GM12878 (cell line): ENCODE data around the gene MYH7. TPM values are rescaled to one million over a fixed set of nuclear protein-coding genes. Genes with fewer than 3 reads are reported as not detected.

Source experiments
- ATAC-seq: fragments of 200-7000 bp; cut with Tn5 transposase; 3 replicates; pipeline ENCODE4 v1.9.1; 2020; ENCODE audit warnings: mild to moderate bottlenecking, moderate library complexity
- BruUV-seq: library from RNA; stranded (reverse); fragments of 400-500 nt; replicated peaks from 2 replicates; lab custom pipeline; 2021; lab: Mats Ljungman, UMichigan
- CTCF ChIA-PET: fragments of 300-600 bp; sonication (Branson Sonifier 250); formaldehyde crosslinking; extraction: SDS; loops from one replicate; lab custom pipeline; 2021; ENCODE audit warnings: inconsistent platforms; lab: Yijun Ruan, JAX
- POLR2A ChIA-PET: fragments of 350-600 bp; formaldehyde crosslinking; extraction: SDS; loops from one replicate; lab custom pipeline; 2021; ENCODE audit warnings: inconsistent platforms; lab: Charles Lee
- RAD21 ChIA-PET: fragments of 300-600 bp; sonication (Branson Sonifier 250); formaldehyde crosslinking; loops from one replicate; lab custom pipeline; 2023; ENCODE audit warnings: antibody characterized with exemption; ENCODE audit not compliant: unreplicated experiment; lab: Charles Lee
- SMC1A ChIA-PET: fragments of 300-600 bp; sonication (Branson Sonifier 250); formaldehyde crosslinking; loops from one replicate; lab custom pipeline; 2023; ENCODE audit not compliant: unreplicated experiment, uncharacterized antibody; lab: Charles Lee
- DNase-seq: peaks from one replicate; pipeline ENCODE4 v3.0.0-alpha.2; 2011; ENCODE audit warnings: low read depth, low spot score
- FAIRE-seq: peaks from 3 replicates; lab custom pipeline; 2011; peaks lifted over from hg19 to GRCh38; lab: Jason Lieb, UNC
- H2AFZ ChIP-seq: 2 replicates; pipeline ENCODE4 v1.6.0; 2011; ENCODE audit warnings: low read depth, low read length, control low read depth; ENCODE audit not compliant: control insufficient read depth
- H3K27ac ChIP-seq: 2 replicates; pipeline ENCODE4 v1.5.1; 2011; ENCODE audit warnings: control low read depth; ENCODE audit not compliant: control insufficient read depth, insufficient read depth
- H3K27me3 ChIP-seq, 2 experiments: replicated peaks in 1 of 2; 2 replicates each; pipeline versions ENCODE4 v1.6.0 to v1.6.1; 2011; ENCODE audit warnings: low read length in 1 of 2; ENCODE audit not compliant: control insufficient read depth in 2 of 2, insufficient read depth in 2 of 2
- H3K36me3 ChIP-seq, 2 experiments: 2 replicates each; pipeline ENCODE4 v1.5.1; 2011; ENCODE audit warnings: low read length in 1 of 2; ENCODE audit not compliant: control insufficient read depth in 2 of 2, insufficient read depth in 2 of 2
- H3K4me1 ChIP-seq: 2 replicates; pipeline ENCODE4 v1.6.1; 2011; ENCODE audit warnings: mild to moderate bottlenecking, low read length, moderate library complexity, mixed read lengths; ENCODE audit not compliant: control insufficient read depth, insufficient read depth
- H3K4me2 ChIP-seq: 2 replicates; pipeline ENCODE4 v1.6.0; 2011; ENCODE audit warnings: control low read depth; ENCODE audit not compliant: control insufficient read depth, insufficient read depth
- H3K4me3 ChIP-seq: fragments of 200-600 bp; sonication (generic); 2 replicates; pipeline ENCODE4 v1.5.1; 2016
- H3K79me2 ChIP-seq: 2 replicates; pipeline ENCODE4 v1.6.0; 2011; ENCODE audit warnings: low read length; ENCODE audit not compliant: control insufficient read depth, insufficient read depth
- H3K9ac ChIP-seq: 2 replicates; pipeline ENCODE4 v1.8.0; 2011; ENCODE audit warnings: low read length, control low read depth, mixed read lengths; ENCODE audit not compliant: control insufficient read depth, insufficient read depth
- H3K9me3 ChIP-seq: replicated peaks from 3 replicates; pipeline ENCODE4 v1.5.1; 2011; ENCODE audit warnings: mild to moderate bottlenecking, low read length; ENCODE audit not compliant: control insufficient read depth, insufficient read depth
- H4K20me1 ChIP-seq: 2 replicates; pipeline ENCODE4 v1.6.0; 2011; ENCODE audit not compliant: control insufficient read depth, insufficient read depth
- BMI1 ChIP-seq: fragments of 450-650 bp; IDR thresholded peaks from 2 replicates; pipeline ENCODE4 v1.6.1; 2016; ENCODE audit warnings: mild to moderate bottlenecking, moderate library complexity, borderline replicate concordance
- CHD4 ChIP-seq: fragments of 200-600 bp; sonication (generic); IDR thresholded peaks from 2 replicates; pipeline ENCODE4 v1.6.1; 2016; ENCODE audit warnings: mild to moderate bottlenecking
- EZH2 ChIP-seq: IDR thresholded peaks from 2 replicates; pipeline ENCODE4 v1.6.1; 2012; ENCODE audit warnings: low read depth, mild to moderate bottlenecking, control low read depth, inconsistent platforms, low read length, borderline replicate concordance; ENCODE audit not compliant: control insufficient read depth
- HDAC6 ChIP-seq: fragments of 200-600 bp; sonication (generic); IDR thresholded peaks from one replicate; pipeline ENCODE4 v1.8.0; 2017; ENCODE audit warnings: antibody characterized with exemption; ENCODE audit not compliant: unreplicated experiment
- KAT2A ChIP-seq: conservative IDR thresholded peaks from 2 replicates; pipeline ENCODE4 v1.6.1; 2011; ENCODE audit warnings: low read depth, low read length; ENCODE audit not compliant: control insufficient read depth
- NFIC ChIP-seq: IDR thresholded peaks from 2 replicates; pipeline ENCODE4 v1.6.1; 2012; ENCODE audit warnings: low read depth, mild to moderate bottlenecking, inconsistent platforms, low read length, moderate library complexity
- PAX5 ChIP-seq: IDR thresholded peaks from 2 replicates; pipeline ENCODE4 v1.6.1; 2011; ENCODE audit warnings: low read depth, low read length, borderline replicate concordance
- POLR2AphosphoS2 ChIP-seq: IDR thresholded peaks from 2 replicates; pipeline ENCODE4 v1.6.1; 2011; ENCODE audit warnings: low read depth, mild to moderate bottlenecking, low read length, improper control_type of control experiment, moderate library complexity
- SMAD5 ChIP-seq: IDR thresholded peaks from 2 replicates; pipeline ENCODE4 v1.6.1; 2016; ENCODE audit warnings: antibody characterized with exemption, low read depth
- ZBED1 ChIP-seq: IDR thresholded peaks from 2 replicates; pipeline ENCODE4 v1.6.1; 2016; ENCODE audit warnings: borderline replicate concordance
- WGBS: methylation state at CpG from one replicate; pipeline ENCODE4 v1.1.6; 2016; ENCODE audit warnings: low lambda C conversion rate; ENCODE audit not compliant: insufficient replicate concordance, insufficient coverage; ENCODE audit errors: missing lambda C conversion rate; 5-methylcytosine and 5-hydroxymethylcytosine counted together
- in situ Hi-C: fragments of 300-500 bp; cut with MboI; formaldehyde crosslinking; loops from 9 replicates; pipeline ENCODE4 v1.14.3; 2018; ENCODE audit warnings: mixed read lengths
- intact Hi-C: fragments of 100-400 bp; cut with micrococcal nuclease; formaldehyde crosslinking; loops from one replicate; pipeline ENCODE4 v1.14.2; 2022; ENCODE audit not compliant: unreplicated experiment
- polyA plus RNA-seq, 11 experiments: library from polyadenylated mRNA; depleted of rRNA in 4 of 11; unstranded in 6 of 11; stranded (reverse) in 5 of 11; fragments of >200 nt; fragmentation: Nextera tagmentation in 4 of 11; fragmentation: Illumina TruSeq in 1 of 11; extraction: Ambion mirVana in 4 of 11; extraction: Trizol in 1 of 11; gene quantifications; 1 replicate in 1 of 11; 2 replicates in 10 of 11; pipeline versions ENCODE4 v1.2.1 to v1.2.3, GENCODE V29; 2011 to 2016; ENCODE audit warnings: inconsistent platforms in 2 of 11, missing spikeins in 2 of 11, low read depth in 1 of 11
- total RNA-seq, 4 experiments: library from RNA; depleted of rRNA in 3 of 4; stranded (reverse); fragments of >200 nt in 3 of 4; fragmentation: Illumina TruSeq in 1 of 4; extraction: Trizol in 1 of 4; gene quantifications; 2 replicates each; pipeline versions ENCODE4 v1.2.1 to v1.2.3, GENCODE V29; 2013 to 2021
- TF ChIP-seq, protein P1 (sequence below): fragments of 450-650 bp; IDR thresholded peaks from 2 replicates; pipeline ENCODE4 v1.6.1; 2017; ENCODE audit warnings: borderline replicate concordance
- TF ChIP-seq, protein P2 (sequence below): fragments of 450-650 bp; conservative IDR thresholded peaks from 2 replicates; pipeline ENCODE4 v1.6.1; 2017; ENCODE audit warnings: mild to moderate bottlenecking, moderate library complexity
- TF ChIP-seq, protein P3 (sequence below): fragments of 450-650 bp; formaldehyde crosslinking; IDR thresholded peaks from 2 replicates; pipeline ENCODE4 v1.4.0; 2020; ENCODE audit warnings: mild to moderate bottlenecking, moderate library complexity
- TF ChIP-seq, protein P4 (sequence below): fragments of 450-650 bp; IDR thresholded peaks from 2 replicates; pipeline ENCODE4 v1.6.1; 2017; ENCODE audit warnings: mild to moderate bottlenecking, moderate library complexity

The MYH7 gene
- total and polyA plus RNA-seq, 10 of the 15 experiments (the other 5 are each of a cell fraction or from before 2014, with no cell fraction given) = 0.04 to 0.10 (median 0.05) TPM; not detected in 4

DNA sequence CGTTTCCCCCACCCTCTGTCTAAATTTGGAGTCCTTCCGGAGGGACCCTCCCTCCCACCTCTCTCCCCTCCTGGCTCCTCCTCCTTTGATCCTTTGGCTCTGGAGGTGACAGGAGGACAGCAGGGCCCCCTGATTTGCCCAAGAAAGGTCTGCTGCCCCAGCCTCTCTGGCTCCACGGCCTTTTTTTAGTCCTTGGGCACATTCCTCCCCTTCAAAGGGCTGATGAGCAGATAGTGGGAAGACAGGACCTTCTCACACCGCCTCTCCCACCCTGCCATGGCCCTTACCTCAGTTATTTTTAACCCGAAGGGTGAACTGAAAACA is 27.2 kb downstream of the MYH7 start:
- POLR2A ChIA-PET = no interaction called here
- 12% methylated on average over 5 of the region's 5 CpGs for WGBS
- no peaks in the 10 kb centered on the region for H3K36me3 ChIP-seq
- H3K79me2 ChIP-seq = no peaks in the 10 kb centered on the region
- CTCF ChIA-PET = no interaction called here
- H3K27me3 ChIP-seq = peaks cover 0 to 3% of the 10 kb centered on the region in 2 experiments; a peak in 3 of 4 replicates
- intact Hi-C loops = no loop called here
- H2AFZ ChIP-seq = no peak overlapping the region
- H3K4me3 ChIP-seq = no peak overlapping the region
- no peaks in the 10 kb centered on the region for H3K4me1 ChIP-seq
- H3K9me3 ChIP-seq = no peaks in the 10 kb centered on the region
- FAIRE-seq (no peak), DNase-seq (no peak), ATAC-seq (no peak)
- in situ Hi-C loops = no loop called here
- no TSS peak for BruUV-seq
- H3K27ac ChIP-seq = no peak overlapping the region
- SMC1A ChIA-PET = no interaction called here
- no peaks in the 10 kb centered on the region for H4K20me1 ChIP-seq
- H3K9ac ChIP-seq = no peak overlapping the region
- H3K4me2 ChIP-seq = no peak overlapping the region
- RAD21 ChIA-PET = no interaction called here
- TF ChIP-seq EZH2 (no peak), SMAD5 (no peak), ZBED1 (no peak), KAT2A (no peak), HDAC6 (no peak), POLR2AphosphoS2 (no peak), BMI1 (no peak), PAX5 (no peak), CHD4 (no peak), NFIC (no peak)
- TF ChIP-seq, protein P1, sequence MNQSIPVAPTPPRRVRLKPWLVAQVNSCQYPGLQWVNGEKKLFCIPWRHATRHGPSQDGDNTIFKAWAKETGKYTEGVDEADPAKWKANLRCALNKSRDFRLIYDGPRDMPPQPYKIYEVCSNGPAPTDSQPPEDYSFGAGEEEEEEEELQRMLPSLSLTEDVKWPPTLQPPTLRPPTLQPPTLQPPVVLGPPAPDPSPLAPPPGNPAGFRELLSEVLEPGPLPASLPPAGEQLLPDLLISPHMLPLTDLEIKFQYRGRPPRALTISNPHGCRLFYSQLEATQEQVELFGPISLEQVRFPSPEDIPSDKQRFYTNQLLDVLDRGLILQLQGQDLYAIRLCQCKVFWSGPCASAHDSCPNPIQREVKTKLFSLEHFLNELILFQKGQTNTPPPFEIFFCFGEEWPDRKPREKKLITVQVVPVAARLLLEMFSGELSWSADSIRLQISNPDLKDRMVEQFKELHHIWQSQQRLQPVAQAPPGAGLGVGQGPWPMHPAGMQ = no peak
- TF ChIP-seq, protein P2, sequence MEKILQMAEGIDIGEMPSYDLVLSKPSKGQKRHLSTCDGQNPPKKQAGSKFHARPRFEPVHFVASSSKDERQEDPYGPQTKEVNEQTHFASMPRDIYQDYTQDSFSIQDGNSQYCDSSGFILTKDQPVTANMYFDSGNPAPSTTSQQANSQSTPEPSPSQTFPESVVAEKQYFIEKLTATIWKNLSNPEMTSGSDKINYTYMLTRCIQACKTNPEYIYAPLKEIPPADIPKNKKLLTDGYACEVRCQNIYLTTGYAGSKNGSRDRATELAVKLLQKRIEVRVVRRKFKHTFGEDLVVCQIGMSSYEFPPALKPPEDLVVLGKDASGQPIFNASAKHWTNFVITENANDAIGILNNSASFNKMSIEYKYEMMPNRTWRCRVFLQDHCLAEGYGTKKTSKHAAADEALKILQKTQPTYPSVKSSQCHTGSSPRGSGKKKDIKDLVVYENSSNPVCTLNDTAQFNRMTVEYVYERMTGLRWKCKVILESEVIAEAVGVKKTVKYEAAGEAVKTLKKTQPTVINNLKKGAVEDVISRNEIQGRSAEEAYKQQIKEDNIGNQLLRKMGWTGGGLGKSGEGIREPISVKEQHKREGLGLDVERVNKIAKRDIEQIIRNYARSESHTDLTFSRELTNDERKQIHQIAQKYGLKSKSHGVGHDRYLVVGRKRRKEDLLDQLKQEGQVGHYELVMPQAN = no peak
- TF ChIP-seq, protein P3, sequence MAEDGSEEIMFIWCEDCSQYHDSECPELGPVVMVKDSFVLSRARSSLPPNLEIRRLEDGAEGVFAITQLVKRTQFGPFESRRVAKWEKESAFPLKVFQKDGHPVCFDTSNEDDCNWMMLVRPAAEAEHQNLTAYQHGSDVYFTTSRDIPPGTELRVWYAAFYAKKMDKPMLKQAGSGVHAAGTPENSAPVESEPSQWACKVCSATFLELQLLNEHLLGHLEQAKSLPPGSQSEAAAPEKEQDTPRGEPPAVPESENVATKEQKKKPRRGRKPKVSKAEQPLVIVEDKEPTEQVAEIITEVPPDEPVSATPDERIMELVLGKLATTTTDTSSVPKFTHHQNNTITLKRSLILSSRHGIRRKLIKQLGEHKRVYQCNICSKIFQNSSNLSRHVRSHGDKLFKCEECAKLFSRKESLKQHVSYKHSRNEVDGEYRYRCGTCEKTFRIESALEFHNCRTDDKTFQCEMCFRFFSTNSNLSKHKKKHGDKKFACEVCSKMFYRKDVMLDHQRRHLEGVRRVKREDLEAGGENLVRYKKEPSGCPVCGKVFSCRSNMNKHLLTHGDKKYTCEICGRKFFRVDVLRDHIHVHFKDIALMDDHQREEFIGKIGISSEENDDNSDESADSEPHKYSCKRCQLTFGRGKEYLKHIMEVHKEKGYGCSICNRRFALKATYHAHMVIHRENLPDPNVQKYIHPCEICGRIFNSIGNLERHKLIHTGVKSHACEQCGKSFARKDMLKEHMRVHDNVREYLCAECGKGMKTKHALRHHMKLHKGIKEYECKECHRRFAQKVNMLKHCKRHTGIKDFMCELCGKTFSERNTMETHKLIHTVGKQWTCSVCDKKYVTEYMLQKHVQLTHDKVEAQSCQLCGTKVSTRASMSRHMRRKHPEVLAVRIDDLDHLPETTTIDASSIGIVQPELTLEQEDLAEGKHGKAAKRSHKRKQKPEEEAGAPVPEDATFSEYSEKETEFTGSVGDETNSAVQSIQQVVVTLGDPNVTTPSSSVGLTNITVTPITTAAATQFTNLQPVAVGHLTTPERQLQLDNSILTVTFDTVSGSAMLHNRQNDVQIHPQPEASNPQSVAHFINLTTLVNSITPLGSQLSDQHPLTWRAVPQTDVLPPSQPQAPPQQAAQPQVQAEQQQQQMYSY = no peak
- TF ChIP-seq, protein P4, sequence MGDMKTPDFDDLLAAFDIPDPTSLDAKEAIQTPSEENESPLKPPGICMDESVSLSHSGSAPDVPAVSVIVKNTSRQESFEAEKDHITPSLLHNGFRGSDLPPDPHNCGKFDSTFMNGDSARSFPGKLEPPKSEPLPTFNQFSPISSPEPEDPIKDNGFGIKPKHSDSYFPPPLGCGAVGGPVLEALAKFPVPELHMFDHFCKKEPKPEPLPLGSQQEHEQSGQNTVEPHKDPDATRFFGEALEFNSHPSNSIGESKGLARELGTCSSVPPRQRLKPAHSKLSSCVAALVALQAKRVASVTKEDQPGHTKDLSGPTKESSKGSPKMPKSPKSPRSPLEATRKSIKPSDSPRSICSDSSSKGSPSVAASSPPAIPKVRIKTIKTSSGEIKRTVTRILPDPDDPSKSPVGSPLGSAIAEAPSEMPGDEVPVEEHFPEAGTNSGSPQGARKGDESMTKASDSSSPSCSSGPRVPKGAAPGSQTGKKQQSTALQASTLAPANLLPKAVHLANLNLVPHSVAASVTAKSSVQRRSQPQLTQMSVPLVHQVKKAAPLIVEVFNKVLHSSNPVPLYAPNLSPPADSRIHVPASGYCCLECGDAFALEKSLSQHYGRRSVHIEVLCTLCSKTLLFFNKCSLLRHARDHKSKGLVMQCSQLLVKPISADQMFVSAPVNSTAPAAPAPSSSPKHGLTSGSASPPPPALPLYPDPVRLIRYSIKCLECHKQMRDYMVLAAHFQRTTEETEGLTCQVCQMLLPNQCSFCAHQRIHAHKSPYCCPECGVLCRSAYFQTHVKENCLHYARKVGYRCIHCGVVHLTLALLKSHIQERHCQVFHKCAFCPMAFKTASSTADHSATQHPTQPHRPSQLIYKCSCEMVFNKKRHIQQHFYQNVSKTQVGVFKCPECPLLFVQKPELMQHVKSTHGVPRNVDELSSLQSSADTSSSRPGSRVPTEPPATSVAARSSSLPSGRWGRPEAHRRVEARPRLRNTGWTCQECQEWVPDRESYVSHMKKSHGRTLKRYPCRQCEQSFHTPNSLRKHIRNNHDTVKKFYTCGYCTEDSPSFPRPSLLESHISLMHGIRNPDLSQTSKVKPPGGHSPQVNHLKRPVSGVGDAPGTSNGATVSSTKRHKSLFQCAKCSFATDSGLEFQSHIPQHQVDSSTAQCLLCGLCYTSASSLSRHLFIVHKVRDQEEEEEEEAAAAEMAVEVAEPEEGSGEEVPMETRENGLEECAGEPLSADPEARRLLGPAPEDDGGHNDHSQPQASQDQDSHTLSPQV = no peak
